Sigmoid colon (tissue), 7 donors: ENCODE measurements around the gene TMEM219. TPM values are rescaled to one million over a fixed set of nuclear protein-coding genes. Genes with fewer than 3 reads are reported as not detected.

Experiments used
- DNase-seq: peaks from one replicate; pipeline ENCODE4 v3.0.0-alpha.2; 2019
- H3K27ac ChIP-seq, 4 donors: fragments of 200-600 bp; sonication (generic); one replicate each; pipeline ENCODE4 v1.5.1; 2016 to 2019; ENCODE audit warnings: mild to moderate bottlenecking in 1 of 4
- H3K27me3 ChIP-seq, 3 donors: fragments of 200-600 bp; sonication (generic); one replicate each; pipeline ENCODE4 v1.5.1; 2019; ENCODE audit warnings: mild to moderate bottlenecking in 1 of 3
- H3K36me3 ChIP-seq, 4 donors: fragments of 200-600 bp; sonication (generic); one replicate each; pipeline ENCODE4 v1.5.1; 2016 to 2019
- H3K4me1 ChIP-seq, 4 donors: fragments of 200-600 bp; sonication (generic); one replicate each; pipeline ENCODE4 v1.5.1; 2017 to 2019
- H3K4me3 ChIP-seq, 4 donors: fragments of 200-600 bp; sonication (generic); one replicate each; pipeline ENCODE4 v1.5.1; 2017 to 2019; ENCODE audit warnings: mild to moderate bottlenecking in 2 of 4, moderate library complexity in 1 of 4
- H3K9me3 ChIP-seq, 4 donors: fragments of 200-600 bp in 3 of 4; sonication (generic) in 3 of 4; one replicate each; pipeline versions ENCODE4 v1.5.1 to v1.6.1; 2013 to 2019
- EP300 ChIP-seq, 4 donors: sonication (generic); formaldehyde crosslinking; IDR thresholded peaks; one replicate each; pipeline ENCODE4 v1.6.1; 2017; ENCODE audit warnings: antibody characterized with exemption in 4 of 4
- POLR2A ChIP-seq, 2 donors: fragments of 450-650 bp; IDR thresholded peaks; one replicate each; pipeline ENCODE4 v1.6.1; 2016; ENCODE audit warnings: antibody characterized with exemption in 2 of 2, mild to moderate bottlenecking in 2 of 2, moderate library complexity in 2 of 2
- POLR2AphosphoS5 ChIP-seq, 4 donors: sonication (generic); formaldehyde crosslinking; IDR thresholded peaks; one replicate each; pipeline ENCODE4 v1.6.1; 2017; ENCODE audit warnings: antibody characterized with exemption in 4 of 4
- WGBS, 2 donors: extraction: QIAGEN DNeasy Blood & Tissue Kit; methylation state at CpG; one replicate each; pipeline ENCODE4 v1.1.7; 2013; 5-methylcytosine and 5-hydroxymethylcytosine counted together
- intact Hi-C: fragments of 100-400 bp; cut with DNase I; formaldehyde crosslinking; loops from one replicate; pipeline ENCODE4 v1.15.1; 2023
- polyA plus RNA-seq, 3 donors: library from polyadenylated mRNA; stranded (reverse); fragments of 200-250 nt; gene quantifications; one replicate each; pipeline ENCODE4 v1.2.3, GENCODE V29; 2013
- total RNA-seq, 4 donors: library from RNA; depleted of rRNA; stranded (reverse); fragments of >200 nt; gene quantifications; one replicate each; pipeline ENCODE4 v1.1.0, GENCODE V29; 2016
- TF ChIP-seq, protein P1 (sequence below), 4 experiments: fragments of 450-650 bp in 3 of 4; fragments of 200-600 bp in 1 of 4; IDR thresholded peaks; one replicate each; pipeline ENCODE4 v1.5.1; 2016 to 2019; ENCODE audit warnings: antibody characterized with exemption in 4 of 4, mild to moderate bottlenecking in 3 of 4, moderate library complexity in 2 of 4
- donor health status: healthy with polysubstance abuse.
- donor health status: Bipolar disorder and iron deficiency.
- donor health status: healthy.

TMEM219 gene
- total and polyA plus RNA-seq, 7 donors = 103 to 314 (median 136) TPM

DNA sequence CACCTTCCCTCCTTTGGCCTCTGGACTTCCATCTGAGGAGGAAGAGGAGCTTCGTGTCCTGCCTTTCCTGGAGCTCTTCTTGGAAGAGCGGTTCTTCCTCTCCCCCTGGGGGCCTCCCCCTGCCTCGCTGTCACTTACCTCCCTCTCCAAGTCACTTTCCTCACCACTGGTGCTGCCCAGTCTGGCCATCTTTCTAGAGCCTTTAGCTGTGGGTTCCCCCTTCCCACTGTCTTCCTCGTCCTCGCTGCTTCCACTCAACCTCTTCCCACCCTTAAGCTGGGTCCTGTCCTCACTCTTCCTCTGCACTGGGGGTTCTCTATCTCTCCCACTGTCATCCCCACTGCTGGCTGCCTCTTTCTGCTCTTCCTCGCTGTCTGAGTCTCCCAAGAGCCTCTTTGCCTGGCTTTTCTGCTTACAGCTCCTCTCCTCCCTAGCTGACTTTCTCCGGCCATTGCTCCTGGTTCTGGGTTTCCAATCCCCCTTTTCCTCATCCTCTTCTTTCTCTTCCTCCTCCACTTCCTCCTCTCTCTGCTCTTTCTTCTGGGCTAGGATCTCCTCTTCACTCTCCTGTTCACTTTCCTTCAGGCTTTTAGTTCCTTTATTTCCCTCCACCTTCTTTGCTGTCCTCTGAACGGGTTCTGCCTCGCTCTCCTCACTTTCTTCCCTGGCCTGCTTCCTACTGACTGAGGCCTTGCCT is 32.2 kb downstream of the TMEM219 start:
- 93% methylated on average over 9 of the region's 9 CpGs for WGBS, 2 donors
- no peak for TF ChIP-seq POLR2A (IDR thresholded peaks at IDR 0.05)
- peak overlapping the region in 2 of 4 donors; percentile 95 for H3K27ac ChIP-seq
- no peak for DNase-seq
- H3K36me3 ChIP-seq = peaks cover 0 to 61% (median 26%) of the 10 kb centered on the region in 4 donors
- no peaks in the 10 kb centered on the region for H3K9me3 ChIP-seq
- H3K4me3 ChIP-seq = peak overlapping the region in 2 of 4 donors; percentile 74 to 96
- H3K27me3 ChIP-seq = no peaks in the 10 kb centered on the region
- H3K4me1 ChIP-seq = peaks cover 0 to 34% (median 25%) of the 10 kb centered on the region in 4 donors
- intact Hi-C loops = loop anchor here (2.0 to 10.0 kb wide), 2 partner anchors 31 to 101 kb away; partner anchors contain the start of genes TBX6, TMEM219 and YPEL3

DNA sequence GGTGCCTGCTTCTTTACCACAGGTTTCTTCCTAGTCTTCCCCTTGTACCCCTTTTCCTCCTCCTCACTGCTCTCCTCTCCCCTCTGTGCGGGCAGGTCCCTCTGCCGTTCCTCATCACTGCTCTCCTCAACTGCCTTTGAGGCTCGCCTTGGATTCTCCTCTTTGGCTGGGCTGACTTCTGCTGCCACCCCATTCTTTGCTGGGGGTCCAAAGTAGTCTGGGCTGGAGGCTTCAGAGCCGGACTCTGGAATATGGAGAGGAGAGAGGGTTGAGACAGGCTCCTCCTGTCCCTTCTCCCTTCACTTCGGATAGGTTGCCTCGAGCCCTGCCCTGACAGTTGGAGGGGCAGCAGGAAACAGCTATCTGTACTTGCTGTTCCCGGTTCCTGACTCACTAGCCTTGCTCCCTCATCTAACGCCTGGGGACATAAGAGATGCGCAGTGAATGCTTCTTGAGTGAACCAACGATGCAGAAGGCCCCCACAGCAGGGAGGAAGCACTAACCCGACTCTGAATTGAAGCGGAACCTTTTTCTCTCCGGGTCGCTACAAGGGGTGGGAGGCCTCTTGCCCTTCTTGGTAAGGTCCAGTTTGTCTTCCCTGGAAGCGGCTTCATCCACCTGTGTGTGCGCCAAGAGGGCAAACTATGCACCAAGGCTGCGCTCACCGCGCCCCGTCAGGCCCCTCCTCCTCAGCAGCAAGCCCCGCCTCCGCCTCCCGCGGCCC is 32.9 kb downstream of the TMEM219 start:
- H3K4me3 ChIP-seq = peak overlapping the region; percentile 74 to 96 (median 80)
- H3K9me3 ChIP-seq = no peaks in the 10 kb centered on the region
- peaks cover 0 to 61% (median 21%) of the 10 kb centered on the region in 4 donors for H3K36me3 ChIP-seq
- peaks cover 0 to 34% (median 25%) of the 10 kb centered on the region in 4 donors for H3K4me1 ChIP-seq
- intact Hi-C loops = loop anchor here (1.0 to 10.0 kb wide), 4 partner anchors 21 to 100 kb away; partner anchors contain the start of genes KCTD13, TAOK2, TBX6 and TMEM219
- no peaks in the 10 kb centered on the region for H3K27me3 ChIP-seq
- DNase-seq = no peak
- 15% methylated on average over 24 of the region's 24 CpGs for WGBS, 2 donors
- no peak for TF ChIP-seq POLR2A (IDR thresholded peaks at IDR 0.05)
- no peak for TF ChIP-seq POLR2AphosphoS5 (IDR thresholded peaks at IDR 0.05)
- no peak for TF ChIP-seq EP300 (IDR thresholded peaks at IDR 0.05)
- TF ChIP-seq, protein P1, sequence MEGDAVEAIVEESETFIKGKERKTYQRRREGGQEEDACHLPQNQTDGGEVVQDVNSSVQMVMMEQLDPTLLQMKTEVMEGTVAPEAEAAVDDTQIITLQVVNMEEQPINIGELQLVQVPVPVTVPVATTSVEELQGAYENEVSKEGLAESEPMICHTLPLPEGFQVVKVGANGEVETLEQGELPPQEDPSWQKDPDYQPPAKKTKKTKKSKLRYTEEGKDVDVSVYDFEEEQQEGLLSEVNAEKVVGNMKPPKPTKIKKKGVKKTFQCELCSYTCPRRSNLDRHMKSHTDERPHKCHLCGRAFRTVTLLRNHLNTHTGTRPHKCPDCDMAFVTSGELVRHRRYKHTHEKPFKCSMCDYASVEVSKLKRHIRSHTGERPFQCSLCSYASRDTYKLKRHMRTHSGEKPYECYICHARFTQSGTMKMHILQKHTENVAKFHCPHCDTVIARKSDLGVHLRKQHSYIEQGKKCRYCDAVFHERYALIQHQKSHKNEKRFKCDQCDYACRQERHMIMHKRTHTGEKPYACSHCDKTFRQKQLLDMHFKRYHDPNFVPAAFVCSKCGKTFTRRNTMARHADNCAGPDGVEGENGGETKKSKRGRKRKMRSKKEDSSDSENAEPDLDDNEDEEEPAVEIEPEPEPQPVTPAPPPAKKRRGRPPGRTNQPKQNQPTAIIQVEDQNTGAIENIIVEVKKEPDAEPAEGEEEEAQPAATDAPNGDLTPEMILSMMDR (IDR thresholded peaks at IDR 0.05) = no peak
- H3K27ac ChIP-seq = peak overlapping the region; percentile 95 to 98 (median 95)

DNA sequence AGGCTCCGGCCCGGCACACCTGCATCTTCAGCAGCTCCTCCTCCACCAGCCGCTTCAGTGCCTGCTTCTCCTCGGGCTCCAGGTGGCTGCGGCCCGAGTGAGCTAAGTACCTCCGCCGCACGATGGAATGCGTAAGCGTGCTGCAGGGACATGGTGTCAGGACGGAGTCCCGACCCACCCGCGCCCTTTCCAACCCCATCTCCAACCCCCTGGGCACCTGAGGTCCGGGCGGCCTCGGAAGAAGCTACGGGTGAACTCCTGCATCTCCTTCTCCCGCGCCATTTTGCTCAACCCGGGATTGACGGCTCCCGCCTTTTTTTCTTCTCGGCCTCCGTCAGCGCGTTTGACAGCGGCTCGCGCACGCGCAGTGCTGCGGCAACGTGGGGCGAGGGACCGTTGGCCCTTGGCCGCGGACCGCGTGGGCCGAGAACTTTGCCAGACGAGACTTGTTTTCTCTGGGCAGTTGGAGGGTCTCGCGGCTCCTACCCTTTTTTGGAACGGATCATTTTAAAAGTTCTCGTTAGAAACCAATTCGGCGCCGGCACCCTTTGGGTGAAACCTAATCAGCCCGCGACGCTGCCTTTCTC is 33.5 kb downstream of the TMEM219 start, which contains the start of gene HIRIP3:
HIRIP3 (minus strand) TSS at position 294 of the 587 bp plus-strand sequence; CDS start at position 282, 12 bp downstream.
- TF ChIP-seq POLR2AphosphoS5 (IDR thresholded peaks at IDR 0.05) (peak in 3 of 4 donors; percentile 67 to 86 (median 84)), POLR2A (IDR thresholded peaks at IDR 0.05) (peak; percentile 11 to 38), EP300 (IDR thresholded peaks at IDR 0.05) (no peak)
- TF ChIP-seq, protein P1 (IDR thresholded peaks at IDR 0.05) = no peak
- WGBS, 2 donors = 0 to 1% methylated on average over 53 of the region's 53 CpGs
- Histone ChIP-seq H3K27me3 (no peaks in the 10 kb centered on the region), H3K4me1 (peaks cover 0 to 34% (median 25%) of the 10 kb centered on the region in 4 donors), H3K36me3 (peaks cover 0 to 61% (median 17%) of the 10 kb centered on the region in 4 donors), H3K9me3 (no peaks in the 10 kb centered on the region), H3K4me3 (peak within 1 kb of the TSS; percentile 74 to 96 (median 80)), H3K27ac (peak within 1 kb of the TSS; percentile 95 to 98 (median 95))
- DNase-seq = peak; percentile 94
- intact Hi-C loops = loop anchor here (1.0 to 10.0 kb wide), 4 partner anchors 22 to 99 kb away; partner anchors contain the start of genes KCTD13, TAOK2, TBX6 and TMEM219

DNA sequence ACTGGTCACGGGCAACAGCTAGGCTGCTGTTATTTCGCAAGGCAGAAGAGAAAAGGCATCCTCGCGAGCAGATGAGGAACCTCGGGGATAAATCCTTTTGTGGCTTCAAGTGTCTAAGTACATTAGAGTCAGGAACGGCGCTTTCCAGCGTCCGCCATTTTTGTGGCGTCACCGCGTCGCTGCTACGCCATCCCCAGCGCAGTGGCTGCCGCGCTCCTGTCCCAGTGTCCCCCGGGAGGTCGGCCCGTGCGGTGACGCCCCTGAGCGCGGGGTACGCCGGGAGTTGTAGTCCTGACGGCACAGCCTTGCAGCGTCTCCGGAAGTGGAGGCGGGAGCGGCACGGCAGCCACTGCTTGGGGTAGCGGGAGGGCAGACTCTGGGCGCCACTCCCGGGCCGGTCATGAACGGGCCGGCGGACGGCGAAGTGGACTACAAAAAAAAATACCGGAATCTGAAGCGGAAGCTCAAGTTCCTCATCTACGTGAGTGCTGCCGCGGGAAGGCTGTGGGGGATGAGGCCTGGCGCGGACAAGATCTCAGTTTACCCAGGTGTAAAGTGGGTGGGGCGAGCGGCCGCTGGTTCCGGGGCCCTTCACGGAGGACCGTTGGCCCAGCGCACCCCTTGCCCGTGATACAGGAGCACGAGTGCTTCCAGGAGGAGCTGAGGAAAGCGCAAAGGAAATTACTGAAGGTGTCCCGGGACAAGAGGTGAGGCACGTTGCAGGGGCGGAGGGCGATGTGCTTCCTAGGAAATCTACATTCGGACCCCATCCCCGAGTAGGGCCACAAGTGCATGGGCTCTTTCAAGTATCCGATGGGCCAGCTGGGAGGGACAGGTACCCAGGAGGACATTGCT is 34.3 kb downstream of the TMEM219 start, which contains the start of gene INO80E:
INO80E (plus strand) TSS at position 331 of the 855 bp plus-strand sequence; CDS start at position 401, 70 bp downstream.
- TF ChIP-seq POLR2AphosphoS5 (IDR thresholded peaks at IDR 0.05) (peak; percentile 62 to 82 (median 76)), EP300 (IDR thresholded peaks at IDR 0.05) (peak in 1 of 4 donors; percentile 28), POLR2A (IDR thresholded peaks at IDR 0.05) (peak; percentile 8 to 28)
- TF ChIP-seq, protein P1 (IDR thresholded peaks at IDR 0.05) = no peak
- Histone ChIP-seq H3K4me3 (peak within 1 kb of the TSS; percentile 74 to 96 (median 80)), H3K9me3 (no peaks in the 10 kb centered on the region), H3K27me3 (no peaks in the 10 kb centered on the region), H3K27ac (peak within 1 kb of the TSS; percentile 95 to 98 (median 95)), H3K36me3 (peaks cover 0 to 61% (median 14%) of the 10 kb centered on the region in 4 donors), H3K4me1 (peaks cover 0 to 34% (median 25%) of the 10 kb centered on the region in 4 donors)
- intact Hi-C loops = loop anchor here (1.0 to 10.0 kb wide), 4 partner anchors 23 to 99 kb away; partner anchors contain the start of genes KCTD13, TAOK2, TBX6 and TMEM219
- 0% methylated on average over 65 of the region's 65 CpGs for WGBS, 2 donors
- peak; percentile 99 for DNase-seq
